IPS-11a (cell line): Measurements from ENCODE around the gene ANXA5.

Experiments used
- H3K4me3 ChIP-seq: one replicate; pipeline ENCODE4 v1.5.1; 2013; ENCODE audit warnings: low read depth, low read length, control low read depth

The ANXA5 gene

GRCh38 chr4:121712001-121712651, 15.3 kb upstream of the ANXA5 start:
- H3K4me3 ChIP-seq: no peak overlapping the region

DNA sequence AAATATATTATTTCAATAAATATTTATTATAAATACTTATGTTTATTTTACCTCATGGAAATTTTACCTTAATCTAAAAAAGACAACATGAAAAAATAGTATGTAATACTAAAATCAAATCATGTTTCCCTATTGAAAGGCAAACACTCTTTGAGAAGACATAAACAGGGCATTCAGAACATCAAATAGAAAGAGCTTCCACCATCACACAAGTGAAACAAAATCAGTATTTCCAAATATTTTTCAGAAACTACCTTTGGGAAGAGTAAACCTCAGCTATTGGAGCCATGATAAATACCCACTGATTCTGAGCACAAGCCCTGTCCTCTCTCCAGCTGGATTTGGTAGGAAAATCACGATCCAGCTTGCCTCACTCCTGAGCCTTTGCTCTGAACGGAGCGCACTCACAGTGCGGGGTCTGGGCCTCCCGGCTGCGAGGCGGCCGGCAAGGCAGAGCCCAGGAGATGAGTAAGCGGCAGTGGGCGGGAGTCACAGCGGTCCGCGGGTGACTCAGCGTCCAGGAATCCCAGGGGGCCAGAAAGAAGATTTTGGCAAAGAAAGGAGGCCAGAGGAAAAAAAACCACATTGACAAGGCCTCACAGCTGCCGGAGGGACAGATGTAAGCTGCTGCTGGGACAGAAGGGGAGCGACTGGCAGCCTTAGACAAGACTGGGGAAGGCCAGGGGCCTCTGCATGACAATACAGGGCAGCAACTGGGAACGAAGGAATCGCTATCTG, 14.7 kb upstream of the ANXA5 start:
- no peak overlapping the region for H3K4me3 ChIP-seq

DNA sequence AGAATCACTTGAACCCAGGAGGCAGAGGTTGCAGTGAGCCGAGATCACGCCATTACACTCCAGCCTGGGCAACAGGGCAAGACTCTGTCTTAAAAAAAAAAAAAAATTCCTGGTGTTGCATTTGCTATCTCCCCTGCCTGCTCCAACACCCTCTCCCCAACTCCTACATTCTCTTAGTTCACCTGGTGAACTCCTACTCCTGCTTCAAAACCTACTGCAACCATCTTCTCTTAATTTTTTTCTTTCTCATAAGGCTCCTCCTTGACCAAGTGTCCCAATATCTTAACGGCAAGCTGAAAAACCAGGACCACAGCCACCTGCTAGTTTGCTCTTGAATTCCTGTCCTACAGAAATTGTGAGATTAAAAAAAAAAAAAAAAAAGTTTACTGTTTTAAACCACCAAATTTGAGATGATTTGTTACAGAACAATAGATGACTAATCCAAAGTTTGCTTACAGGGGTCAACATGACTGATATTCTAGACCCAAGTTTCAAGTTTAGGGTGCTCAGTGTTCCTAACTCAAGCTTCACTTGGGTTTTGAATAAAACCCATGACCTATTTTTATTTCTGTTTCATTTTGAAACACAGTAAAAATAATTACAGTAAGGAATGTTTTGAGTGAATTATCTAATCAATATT, 13.1 kb upstream of the ANXA5 start:
- H3K4me3 ChIP-seq: no peak overlapping the region

DNA sequence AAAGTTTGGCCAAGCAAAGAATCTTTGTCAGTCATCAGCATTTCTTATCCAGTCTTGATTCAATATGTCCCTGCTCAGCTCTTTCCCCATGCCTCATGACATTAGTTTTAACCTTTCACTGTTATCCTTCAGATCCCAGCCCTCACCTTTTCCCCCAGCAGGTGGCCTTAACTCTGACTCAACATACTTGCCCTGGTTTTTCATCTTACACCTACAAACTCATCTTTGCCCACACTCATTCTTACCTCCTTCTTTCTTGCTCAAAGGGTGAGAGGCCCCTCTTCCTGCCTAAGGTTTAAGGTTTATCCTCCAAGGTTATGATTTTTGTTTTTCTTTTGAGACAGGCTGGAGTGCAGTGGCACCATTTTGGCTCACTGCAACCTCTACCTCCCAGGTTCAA, 10.6 kb upstream of the ANXA5 start:
- no peak overlapping the region for H3K4me3 ChIP-seq

GRCh38 chr4:121706595-121707021, 9.8 kb upstream of the ANXA5 start:
- no peak overlapping the region for H3K4me3 ChIP-seq

DNA sequence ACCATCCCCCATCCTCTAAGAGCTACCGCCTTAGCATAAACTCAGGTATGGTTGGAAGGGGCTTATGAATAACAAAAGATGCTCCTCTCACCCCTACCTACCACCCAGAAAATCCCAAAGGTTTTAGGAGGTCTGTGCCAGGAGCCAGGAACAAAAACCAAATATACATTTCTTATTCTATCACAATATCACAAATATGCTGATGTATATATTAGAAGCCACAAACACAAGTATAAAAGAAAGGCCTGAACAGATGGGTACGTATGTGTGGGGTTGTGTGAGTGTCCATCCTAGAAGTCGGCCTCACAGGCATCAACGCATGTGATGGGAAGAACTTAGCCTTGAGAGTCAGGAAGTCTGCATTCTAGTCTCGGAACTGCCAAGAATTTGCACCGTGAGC, 8.7 kb upstream of the ANXA5 start:
- H3K4me3 ChIP-seq: no peak overlapping the region

DNA sequence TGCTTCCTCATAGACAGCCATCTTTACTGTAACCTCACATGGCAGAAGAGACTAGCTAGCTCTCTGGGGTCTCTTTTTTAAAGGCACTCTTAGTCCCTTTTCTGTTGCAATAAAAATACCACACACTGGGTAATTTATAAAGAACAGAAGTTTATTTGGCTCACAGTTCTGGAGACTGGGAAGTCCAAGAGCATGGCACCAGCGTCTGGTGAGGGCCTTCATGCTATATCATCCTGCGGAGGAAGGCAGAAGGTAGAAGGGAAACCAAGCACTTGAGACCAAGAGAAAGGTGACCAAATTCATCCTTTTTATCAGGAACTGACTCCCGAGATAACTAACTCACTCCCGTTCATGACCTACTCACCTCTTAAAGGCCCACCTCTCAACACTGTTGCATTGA, 5.4 kb upstream of the ANXA5 start:
- no peak overlapping the region for H3K4me3 ChIP-seq

DNA sequence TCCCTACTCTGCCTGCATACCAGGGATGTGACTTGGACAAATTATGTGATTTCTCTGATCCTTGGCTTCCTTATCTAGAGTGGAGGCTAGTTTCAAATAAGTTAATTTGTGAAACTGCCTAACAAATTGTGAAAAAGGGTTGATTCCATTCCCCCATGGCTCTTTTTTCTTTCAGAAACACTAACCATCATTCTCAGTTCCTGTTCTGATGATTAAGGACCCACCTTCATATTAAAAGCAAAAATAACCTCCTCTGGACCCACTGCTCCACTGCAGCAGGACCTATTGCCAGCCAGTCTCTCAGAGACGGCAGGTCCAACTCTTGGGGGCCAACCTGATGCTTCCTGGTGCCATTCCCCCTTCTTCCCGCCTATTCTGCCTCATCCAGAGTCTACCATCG, 4.5 kb upstream of the ANXA5 start:
- no peak overlapping the region for H3K4me3 ChIP-seq

DNA sequence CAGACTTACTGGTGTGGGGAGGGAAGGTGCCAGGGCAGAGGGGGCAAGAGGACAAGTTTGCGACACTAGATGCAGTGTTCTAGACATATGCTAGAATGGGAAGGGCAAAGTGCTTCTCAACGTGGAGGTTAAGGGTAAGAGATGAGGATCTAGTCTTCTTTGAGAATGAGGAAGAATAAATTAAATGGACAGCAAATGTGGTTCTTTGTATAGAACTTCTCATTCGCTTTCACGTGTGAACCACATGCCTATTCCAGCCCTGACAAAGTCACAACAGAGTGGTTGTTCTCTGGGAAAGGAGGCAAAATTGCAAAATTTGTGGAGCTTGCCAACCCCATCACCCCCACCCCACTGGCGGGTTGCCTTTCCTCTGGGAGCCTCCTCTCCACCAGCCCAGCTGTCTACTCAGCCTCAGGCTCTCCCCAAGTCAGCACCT, 1.5 kb upstream of the ANXA5 start:
- H3K4me3 ChIP-seq: no peak overlapping the region

DNA sequence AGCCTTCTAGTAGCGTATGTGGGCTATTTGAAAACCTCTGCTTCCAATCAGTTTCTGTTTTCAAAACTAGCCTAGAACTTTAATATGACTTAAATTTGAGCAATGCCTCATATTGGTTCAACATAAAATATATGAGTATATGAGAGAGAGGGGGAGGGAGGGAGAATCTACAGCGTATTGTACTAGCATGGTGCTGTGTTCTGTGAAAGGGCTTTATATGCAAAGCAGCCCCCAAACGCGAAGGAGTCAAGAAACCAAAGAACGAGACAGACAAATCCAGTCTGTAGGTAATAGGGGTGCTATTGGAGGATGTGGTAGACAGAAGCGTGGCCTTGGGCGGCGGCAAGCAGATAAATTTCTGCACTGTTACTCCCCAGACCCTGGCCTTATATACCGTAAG, 784 bp upstream of the ANXA5 start:
- peak overlapping the region; percentile 65 for H3K4me3 ChIP-seq

- H3K4me3 ChIP-seq: peak overlapping the region; percentile 96
Observed at GRCh38 chr4:121696170-121696580, 605 bp downstream of the ANXA5 start.

DNA sequence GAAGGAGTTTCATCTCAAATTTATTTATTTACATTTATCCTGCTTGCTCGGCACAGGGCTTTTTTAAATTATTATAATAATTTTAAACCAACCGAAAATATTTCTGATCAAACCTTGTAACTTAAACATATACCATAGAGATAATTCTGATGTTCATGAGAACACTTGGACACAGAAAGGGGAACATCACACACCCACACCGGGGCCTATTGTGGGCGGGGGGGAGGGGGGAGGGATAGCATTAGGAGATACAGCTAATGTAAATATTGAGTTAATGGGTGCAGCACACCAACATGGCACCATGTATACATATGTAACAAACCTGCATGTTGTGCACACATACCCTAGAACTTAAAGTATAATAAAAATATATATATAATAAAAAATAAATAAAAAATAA, 2.9 kb downstream of the ANXA5 start:
- no peak overlapping the region for H3K4me3 ChIP-seq

GRCh38 chr4:121693450-121693849, 3.3 kb downstream of the ANXA5 start:
- H3K4me3 ChIP-seq: no peak overlapping the region

DNA sequence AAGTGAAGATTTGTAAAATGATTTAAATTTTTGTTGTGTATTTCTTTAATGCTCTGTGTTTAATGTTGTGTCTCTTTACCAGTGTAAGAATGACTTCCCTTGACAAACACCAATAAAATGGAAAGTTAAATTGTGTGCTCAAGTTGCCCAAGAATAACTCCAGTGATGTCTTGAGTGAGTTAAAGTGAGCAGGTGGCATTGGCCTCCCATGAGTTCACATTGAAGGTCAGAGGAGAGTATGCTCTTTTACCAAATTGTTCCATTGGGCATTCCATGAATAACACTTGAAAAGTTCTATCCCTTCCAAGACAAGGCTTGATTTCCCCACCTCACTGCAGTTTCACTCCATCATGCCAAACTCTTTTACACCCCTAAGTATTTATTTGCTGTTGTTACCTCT, 4.5 kb downstream of the ANXA5 start:
- H3K4me3 ChIP-seq: no peak overlapping the region

- H3K4me3 ChIP-seq: no peak overlapping the region
Observed at GRCh38 chr4:121690001-121690400, 6.8 kb downstream of the ANXA5 start.

- no peak overlapping the region for H3K4me3 ChIP-seq
Observed at GRCh38 chr4:121688701-121689100, 8.1 kb downstream of the ANXA5 start.

DNA sequence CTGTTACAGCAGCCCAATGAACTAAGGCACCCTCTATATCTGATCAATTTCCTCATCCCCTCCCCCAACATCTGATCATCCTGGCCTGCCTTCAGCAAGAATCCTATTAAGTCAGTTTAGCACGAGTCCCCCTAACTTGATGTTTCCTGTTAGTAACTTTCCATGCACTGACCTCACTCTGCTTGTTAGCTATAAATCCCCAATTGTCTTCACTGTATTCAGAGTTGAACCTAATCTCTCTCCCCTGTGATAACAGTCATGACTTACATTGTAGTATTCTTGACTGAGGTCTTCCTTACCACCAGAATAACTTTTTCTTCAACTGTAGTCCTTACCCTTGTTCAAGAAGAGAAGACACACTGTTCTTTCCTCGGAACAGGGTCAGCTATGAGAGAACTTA, 8.5 kb downstream of the ANXA5 start:
- H3K4me3 ChIP-seq: no peak overlapping the region

DNA sequence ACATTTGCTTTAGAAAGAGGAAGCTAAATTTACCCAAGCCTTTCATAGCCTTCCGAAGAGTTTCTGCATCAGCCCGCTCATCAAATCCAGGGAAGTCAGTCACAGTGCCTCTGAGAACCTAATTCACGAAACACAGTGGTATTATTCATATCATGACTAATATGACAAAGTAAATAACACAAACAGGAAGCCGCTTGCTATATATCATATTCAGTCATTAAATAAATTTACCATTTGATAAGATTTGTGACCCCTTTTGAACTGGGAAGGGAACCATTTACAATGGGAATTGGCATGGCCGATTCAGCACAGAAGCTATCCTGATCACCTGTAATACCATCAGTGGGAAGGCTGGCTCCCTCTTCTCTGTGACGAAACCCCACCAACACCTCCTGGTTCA, 10.5 kb downstream of the ANXA5 start:
- no peak overlapping the region for H3K4me3 ChIP-seq

DNA sequence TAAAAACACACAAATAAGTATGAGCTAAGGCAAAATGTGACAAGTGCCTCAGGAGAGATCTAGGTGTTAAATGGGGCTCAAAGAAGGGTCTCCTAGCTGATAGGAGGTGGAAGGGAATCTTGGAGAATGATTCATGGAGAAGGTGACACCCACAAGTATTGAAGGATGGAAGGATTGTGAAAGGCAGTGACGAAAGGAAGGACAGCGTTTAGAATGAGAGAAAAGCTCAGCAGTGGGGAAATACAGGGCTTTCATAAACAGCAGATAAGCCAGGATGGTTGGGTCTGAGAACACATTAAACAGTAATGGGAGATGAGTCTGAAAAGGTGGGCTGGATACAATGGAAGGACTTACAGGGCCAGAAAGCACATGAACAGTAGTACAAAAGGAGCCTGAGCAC, 11.5 kb downstream of the ANXA5 start:
- no peak overlapping the region for H3K4me3 ChIP-seq

- H3K4me3 ChIP-seq: no peak overlapping the region
Observed at GRCh38 chr4:121684561-121684960, 12.2 kb downstream of the ANXA5 start.

- no peak overlapping the region for H3K4me3 ChIP-seq
Observed at GRCh38 chr4:121684016-121684415, 12.8 kb downstream of the ANXA5 start.

DNA sequence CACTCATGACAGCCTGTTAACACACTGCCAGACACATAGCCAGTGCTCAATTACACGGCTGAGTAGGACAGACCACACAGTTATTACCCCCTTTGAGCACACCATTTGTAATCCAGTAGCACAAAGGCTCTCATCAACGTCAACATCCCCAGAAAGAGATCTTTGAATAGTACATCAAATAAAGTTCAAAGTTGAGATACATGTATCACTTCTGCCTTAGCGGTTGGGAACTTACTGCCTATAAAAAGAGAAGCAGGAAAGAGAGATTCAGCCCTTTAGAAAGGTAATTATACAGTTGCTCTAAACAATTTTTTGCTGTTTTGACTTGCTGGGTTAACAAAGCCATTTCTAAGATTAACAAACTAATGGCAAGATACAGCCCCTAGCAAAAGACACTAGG, 16.2 kb downstream of the ANXA5 start:
- H3K4me3 ChIP-seq: no peak overlapping the region
